ENCODE results near the gene IL1F10.
"Not testable (repeated sequence)": the region's sequence is repeated elsewhere in the genome, so short reads cannot be mapped to it uniquely, and the experiment has no call there.

DNA sequence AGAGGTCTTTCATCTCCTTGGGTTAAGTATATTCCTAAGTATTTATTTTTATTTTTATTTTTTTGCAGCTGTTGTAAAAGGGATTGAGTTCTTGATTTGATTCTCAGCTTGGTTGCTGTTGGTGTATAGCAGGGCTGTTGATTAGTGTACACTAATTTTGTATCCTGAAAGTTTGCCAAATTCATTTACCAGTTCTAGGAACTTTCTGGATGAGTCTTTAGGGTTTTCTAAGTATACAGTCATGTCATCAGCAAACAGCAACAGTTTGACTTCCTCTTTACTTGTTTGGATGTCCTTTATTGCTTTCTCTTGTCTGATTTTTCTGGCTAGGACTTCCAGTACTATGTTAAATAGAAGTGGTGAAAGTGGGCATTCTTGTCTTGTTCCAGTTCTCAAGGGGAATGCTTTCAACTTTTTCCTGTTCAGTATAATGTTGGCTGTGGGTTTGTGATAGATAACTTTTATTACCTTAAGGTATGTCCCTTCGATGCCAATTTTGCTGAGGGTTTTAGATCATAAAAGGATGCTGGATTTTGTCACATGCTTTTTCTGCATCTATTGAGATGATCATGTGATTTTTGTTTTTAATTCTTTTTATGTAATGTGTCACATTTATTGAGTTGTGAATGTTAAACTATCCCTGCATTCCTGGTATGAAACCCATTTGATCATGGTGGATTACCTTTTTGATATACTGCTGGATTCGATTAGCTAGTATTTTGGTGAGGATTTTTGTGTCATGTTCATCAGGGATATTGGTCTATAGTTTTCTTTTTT is 29.3 kb downstream of the IL1F10 start:
- TF ChIP-seq, protein P1, sequence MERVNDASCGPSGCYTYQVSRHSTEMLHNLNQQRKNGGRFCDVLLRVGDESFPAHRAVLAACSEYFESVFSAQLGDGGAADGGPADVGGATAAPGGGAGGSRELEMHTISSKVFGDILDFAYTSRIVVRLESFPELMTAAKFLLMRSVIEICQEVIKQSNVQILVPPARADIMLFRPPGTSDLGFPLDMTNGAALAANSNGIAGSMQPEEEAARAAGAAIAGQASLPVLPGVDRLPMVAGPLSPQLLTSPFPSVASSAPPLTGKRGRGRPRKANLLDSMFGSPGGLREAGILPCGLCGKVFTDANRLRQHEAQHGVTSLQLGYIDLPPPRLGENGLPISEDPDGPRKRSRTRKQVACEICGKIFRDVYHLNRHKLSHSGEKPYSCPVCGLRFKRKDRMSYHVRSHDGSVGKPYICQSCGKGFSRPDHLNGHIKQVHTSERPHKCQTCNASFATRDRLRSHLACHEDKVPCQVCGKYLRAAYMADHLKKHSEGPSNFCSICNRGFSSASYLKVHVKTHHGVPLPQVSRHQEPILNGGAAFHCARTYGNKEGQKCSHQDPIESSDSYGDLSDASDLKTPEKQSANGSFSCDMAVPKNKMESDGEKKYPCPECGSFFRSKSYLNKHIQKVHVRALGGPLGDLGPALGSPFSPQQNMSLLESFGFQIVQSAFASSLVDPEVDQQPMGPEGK (CRISPR knock-in tag; IDR thresholded peaks at IDR 0.05; ENCODE audit: borderline replicate concordance) = not testable (repeated sequence)
- TF ChIP-seq RARB (CRISPR knock-in tag; IDR thresholded peaks at IDR 0.05) = not testable (repeated sequence)

Data from SK-N-SH treated with all-trans-retinoic acid at 6 μM for 48 hours (cell line).